GM18870 (cell line): Measurements from ENCODE around the gene ELOF1.

ENCODE experiments used
- ATAC-seq: cut with Tn5 transposase; IDR thresholded peaks from one replicate; pipeline ENCODE4 v1.9.1; 2021; ENCODE audit warnings: moderate library complexity; ENCODE audit not compliant: unreplicated experiment

The ELOF1 gene

GRCh38 chr19:11538232-11539036, 20.6 kb downstream of the ELOF1 start, which contains the start of gene CNN1:
Gene CNN1 (plus strand): TSS chr19:11538851. CDS start chr19:11538928, 77 bp downstream.
- ATAC-seq = no peak

GRCh38 chr19:11535792-11536595, 23.0 kb downstream of the ELOF1 start:
- ATAC-seq = no peak

GRCh38 chr19:11534948-11535347, 24.1 kb downstream of the ELOF1 start:
- ATAC-seq = no peak

- no peak for ATAC-seq
Measured at GRCh38 chr19:11534538-11534937, 24.5 kb downstream of the ELOF1 start.

- no peak for ATAC-seq
Measured at GRCh38 chr19:11530432-11530831, 28.6 kb downstream of the ELOF1 start.

- peak; percentile 82 for ATAC-seq
Measured at GRCh38 chr19:11528551-11529341, 30.3 kb downstream of the ELOF1 start, which contains the start of gene ECSIT. Gene ECSIT (minus strand): TSS chr19:11529134. CDS start chr19:11519170, 9,964 bp downstream.

GRCh38 chr19:11519138-11519537, 39.9 kb downstream of the ELOF1 start:
- ATAC-seq = no peak

GRCh38 chr19:11513946-11514345, 45.1 kb downstream of the ELOF1 start:
- ATAC-seq = no peak

- no peak for ATAC-seq
Measured at GRCh38 chr19:11510444-11510843, 48.6 kb downstream of the ELOF1 start.

- no peak for ATAC-seq
Measured at GRCh38 chr19:11507370-11508078, 51.5 kb downstream of the ELOF1 start.

- no peak for ATAC-seq
Measured at GRCh38 chr19:11506967-11507366, 52.1 kb downstream of the ELOF1 start.

GRCh38 chr19:11506101-11506555, 52.9 kb downstream of the ELOF1 start:
- ATAC-seq = peak; percentile 21

- peak; percentile 30 for ATAC-seq
Measured at GRCh38 chr19:11505504-11506100, 53.4 kb downstream of the ELOF1 start, which contains the start of gene ZNF653. Gene ZNF653 (minus strand): TSS chr19:11505839. CDS start chr19:11505786, 53 bp downstream.

GRCh38 chr19:11505032-11505503, 54.0 kb downstream of the ELOF1 start:
- peak; percentile 76 for ATAC-seq

- ATAC-seq = no peak
Measured at GRCh38 chr19:11504502-11505031, 54.5 kb downstream of the ELOF1 start.
